Liver (tissue), 9 donors: Measurements from ENCODE around the gene GATB. TPM values are rescaled to one million over a fixed set of nuclear protein-coding genes. Genes with fewer than 3 reads are reported as not detected.

Source experiments
- DNase-seq: peaks from one replicate; pipeline ENCODE4 v3.0.0-alpha.2; 2017; ENCODE audit warnings: low spot score
- H3K27ac ChIP-seq, 2 donors: one replicate each; pipeline ENCODE4 v1.7.0; 2013; ENCODE audit warnings: inconsistent platforms in 2 of 2, low read length in 2 of 2, control low read depth in 1 of 2, low read depth in 1 of 2, mild to moderate bottlenecking in 1 of 2
- H3K27me3 ChIP-seq, 4 donors: one replicate each; pipeline versions ENCODE4 v1.6.1 to v1.7.0; 2013; ENCODE audit warnings: low read length in 3 of 4, inconsistent platforms in 1 of 4, mild to moderate bottlenecking in 1 of 4, moderate library complexity in 1 of 4; ENCODE audit not compliant: control insufficient read depth in 4 of 4, insufficient read depth in 4 of 4
- H3K36me3 ChIP-seq, 4 donors: one replicate each; pipeline versions ENCODE4 v1.6.1 to v1.7.0; 2013; ENCODE audit warnings: low read length in 3 of 4, mild to moderate bottlenecking in 3 of 4, low read depth in 1 of 4, moderate library complexity in 1 of 4; ENCODE audit not compliant: control insufficient read depth in 4 of 4, insufficient read depth in 3 of 4
- H3K4me1 ChIP-seq, 4 donors: one replicate each; pipeline versions ENCODE4 v1.6.1 to v1.7.0; 2013; ENCODE audit warnings: low read length in 3 of 4, mild to moderate bottlenecking in 3 of 4, moderate library complexity in 1 of 4; ENCODE audit not compliant: control insufficient read depth in 4 of 4, insufficient read depth in 4 of 4
- H3K4me3 ChIP-seq, 3 donors: one replicate each; pipeline versions ENCODE4 v1.6.1 to v1.7.0; 2013; ENCODE audit warnings: low read length in 3 of 3, control low read depth in 1 of 3, low read depth in 1 of 3, mild to moderate bottlenecking in 1 of 3
- H3K9ac ChIP-seq, 2 donors: one replicate each; pipeline ENCODE4 v1.7.0; 2013; ENCODE audit warnings: low read length in 2 of 2, mild to moderate bottlenecking in 2 of 2, moderate library complexity in 2 of 2, control low read depth in 1 of 2, low read depth in 1 of 2
- H3K9me3 ChIP-seq, 4 donors: one replicate each; pipeline versions ENCODE4 v1.6.1 to v1.7.0; 2013; ENCODE audit warnings: low read length in 3 of 4; ENCODE audit not compliant: control insufficient read depth in 4 of 4
- EGR1 ChIP-seq, 2 donors: IDR thresholded peaks; 2 replicates each; pipeline ENCODE4 v1.6.1; 2016 to 2018; ENCODE audit warnings: antibody characterized with exemption in 2 of 2, low read depth in 2 of 2
- FOXA1 ChIP-seq: IDR thresholded peaks from 2 replicates; pipeline ENCODE4 v1.6.1; 2016; ENCODE audit warnings: antibody characterized with exemption
- FOXA2 ChIP-seq: IDR thresholded peaks from 2 replicates; pipeline ENCODE4 v1.6.1; 2016; ENCODE audit warnings: antibody characterized with exemption
- GABPA ChIP-seq, 2 donors: IDR thresholded peaks in 1 of 2; conservative IDR thresholded peaks in 1 of 2; 2 replicates each; pipeline ENCODE4 v1.6.1; 2016; ENCODE audit warnings: antibody characterized with exemption in 2 of 2, mild to moderate bottlenecking in 1 of 2, moderate library complexity in 1 of 2
- HNF4A ChIP-seq, 2 donors: conservative IDR thresholded peaks; 2 replicates each; pipeline ENCODE4 v1.6.1; 2016; ENCODE audit warnings: antibody characterized with exemption in 2 of 2, mild to moderate bottlenecking in 2 of 2
- HNF4G ChIP-seq: IDR thresholded peaks from 2 replicates; pipeline ENCODE4 v1.6.1; 2016; ENCODE audit warnings: antibody characterized with exemption
- NR2F2 ChIP-seq: IDR thresholded peaks from 2 replicates; pipeline ENCODE4 v1.6.1; 2016; ENCODE audit warnings: antibody characterized with exemption
- RAD21 ChIP-seq, 2 donors: IDR thresholded peaks; 2 replicates each; pipeline ENCODE4 v1.6.1; 2016; ENCODE audit warnings: antibody characterized with exemption in 2 of 2, mild to moderate bottlenecking in 2 of 2
- RXRA ChIP-seq, 2 donors: IDR thresholded peaks; 2 replicates each; pipeline ENCODE4 v1.6.1; 2017 to 2018; ENCODE audit warnings: antibody characterized with exemption in 2 of 2, mild to moderate bottlenecking in 1 of 2
- SP1 ChIP-seq: IDR thresholded peaks from 2 replicates; pipeline ENCODE4 v1.6.1; 2018; ENCODE audit warnings: antibody characterized with exemption, mild to moderate bottlenecking
- TAF1 ChIP-seq: conservative IDR thresholded peaks from 2 replicates; pipeline ENCODE4 v1.6.1; 2016; ENCODE audit warnings: antibody characterized with exemption, mild to moderate bottlenecking
- YY1 ChIP-seq: IDR thresholded peaks from 2 replicates; pipeline ENCODE4 v1.6.1; 2016; ENCODE audit warnings: antibody characterized with exemption, mild to moderate bottlenecking
- WGBS: extraction: QIAGEN DNeasy Blood & Tissue Kit; methylation state at CpG from one replicate; pipeline ENCODE4 v1.1.7; 2013; 5-methylcytosine and 5-hydroxymethylcytosine counted together
- polyA plus RNA-seq, 2 donors: library from polyadenylated mRNA; stranded (reverse) in 1 of 2; unstranded in 1 of 2; fragments of 200-250 nt in 1 of 2; fragments of >200 nt in 1 of 2; fragmentation: Nextera tagmentation in 1 of 2; extraction: Ambion mirVana in 1 of 2; gene quantifications; one replicate each; pipeline versions ENCODE4 v1.2.1 to v1.2.3, GENCODE V29; 2013 to 2015
- total RNA-seq, 2 donors: library from RNA; depleted of rRNA; stranded (reverse); fragments of >200 nt; gene quantifications; one replicate each; pipeline ENCODE4 v1.2.3, GENCODE V29; 2014
- TF ChIP-seq, protein P1 (sequence below): fragments of 150-350 bp; IDR thresholded peaks from 2 replicates; pipeline ENCODE4 v1.5.1; 2017; ENCODE audit warnings: improper control_type of control experiment, low read depth, low read length; ENCODE audit not compliant: missing input control
- TF ChIP-seq, protein P2 (sequence below): IDR thresholded peaks from 2 replicates; pipeline ENCODE4 v1.6.1; 2016; ENCODE audit warnings: antibody characterized with exemption, mild to moderate bottlenecking
- TF ChIP-seq, protein P3 (sequence below): IDR thresholded peaks from 2 replicates; pipeline ENCODE4 v1.6.1; 2016; ENCODE audit warnings: antibody characterized with exemption
- TF ChIP-seq, protein P4 (sequence below): IDR thresholded peaks from 2 replicates; pipeline ENCODE4 v1.6.1; 2016; ENCODE audit warnings: antibody characterized with exemption
- donor health status: healthy.
- donor health status: healthy.
- donor health status: healthy.
- donor health status: healthy.
- donor health status: healthy.

GATB gene
- total and polyA plus RNA-seq, 4 donors: 10.4 to 17.3 (median 12.5) TPM

DNA sequence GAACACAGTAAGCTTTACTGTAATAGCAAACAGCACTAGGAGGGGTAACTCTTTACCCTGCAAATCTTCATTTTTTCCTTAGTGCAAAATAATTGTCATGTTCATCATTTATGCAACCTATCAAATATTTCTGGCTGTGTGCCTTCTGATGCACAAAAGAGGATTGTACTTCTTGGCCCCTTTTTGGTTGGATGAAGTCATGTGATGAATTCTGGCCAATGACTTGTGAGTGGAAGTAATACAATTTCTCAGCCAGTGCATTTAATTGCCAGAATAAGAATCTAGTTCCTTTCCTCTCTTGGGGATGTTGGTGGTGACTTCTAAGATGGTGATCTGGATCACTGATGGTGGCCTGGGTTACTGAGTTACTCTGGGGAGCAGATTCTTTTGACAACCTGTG lies 37.0 kb upstream of the GATB start:
- Histone ChIP-seq H3K9ac (no peak overlapping the region), H3K4me3 (no peak overlapping the region), H3K27ac (no peak overlapping the region), H3K4me1 (peaks cover 0 to 15% (median 8%) of the 10 kb centered on the region in 4 donors), H3K9me3 (no peaks in the 10 kb centered on the region), H3K36me3 (no peaks in the 10 kb centered on the region), H3K27me3 (no peaks in the 10 kb centered on the region)
- no peak for DNase-seq
- TF ChIP-seq FOXA1: no peak

DNA sequence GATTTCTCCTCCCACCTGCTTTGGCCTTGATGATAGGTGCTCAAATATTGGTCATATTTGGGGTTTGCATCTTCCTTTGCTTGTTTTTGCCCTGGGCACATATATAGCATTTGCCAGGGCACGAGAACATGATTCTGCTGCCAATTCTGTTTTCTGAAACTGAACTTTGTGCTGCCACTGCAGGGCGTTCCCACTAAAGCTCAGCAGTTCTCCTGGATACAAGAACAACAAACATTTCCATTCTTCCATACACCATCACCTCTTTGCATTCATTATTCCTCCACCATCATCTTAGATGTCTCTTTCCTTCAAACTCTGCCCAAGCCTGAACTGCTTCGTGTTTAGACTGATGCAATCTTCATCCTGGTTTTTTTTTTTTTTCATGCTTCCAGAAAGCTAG lies 36.3 kb upstream of the GATB start:
- TF ChIP-seq YY1: peak; percentile 73
- peak in 1 of 2 donors; percentile 50 for TF ChIP-seq RXRA (IDR thresholded peaks at IDR 0.05)
- TF ChIP-seq, protein P1, sequence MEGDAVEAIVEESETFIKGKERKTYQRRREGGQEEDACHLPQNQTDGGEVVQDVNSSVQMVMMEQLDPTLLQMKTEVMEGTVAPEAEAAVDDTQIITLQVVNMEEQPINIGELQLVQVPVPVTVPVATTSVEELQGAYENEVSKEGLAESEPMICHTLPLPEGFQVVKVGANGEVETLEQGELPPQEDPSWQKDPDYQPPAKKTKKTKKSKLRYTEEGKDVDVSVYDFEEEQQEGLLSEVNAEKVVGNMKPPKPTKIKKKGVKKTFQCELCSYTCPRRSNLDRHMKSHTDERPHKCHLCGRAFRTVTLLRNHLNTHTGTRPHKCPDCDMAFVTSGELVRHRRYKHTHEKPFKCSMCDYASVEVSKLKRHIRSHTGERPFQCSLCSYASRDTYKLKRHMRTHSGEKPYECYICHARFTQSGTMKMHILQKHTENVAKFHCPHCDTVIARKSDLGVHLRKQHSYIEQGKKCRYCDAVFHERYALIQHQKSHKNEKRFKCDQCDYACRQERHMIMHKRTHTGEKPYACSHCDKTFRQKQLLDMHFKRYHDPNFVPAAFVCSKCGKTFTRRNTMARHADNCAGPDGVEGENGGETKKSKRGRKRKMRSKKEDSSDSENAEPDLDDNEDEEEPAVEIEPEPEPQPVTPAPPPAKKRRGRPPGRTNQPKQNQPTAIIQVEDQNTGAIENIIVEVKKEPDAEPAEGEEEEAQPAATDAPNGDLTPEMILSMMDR: no peak
- peak; percentile 44 for TF ChIP-seq HNF4G
- peak in 1 of 2 donors; percentile 10 for TF ChIP-seq GABPA (IDR thresholded peaks at IDR 0.05 in 1 of 2, conservative IDR thresholded peaks at IDR 0.05 in 1 of 2)
- TF ChIP-seq RAD21 (IDR thresholded peaks at IDR 0.05): peak; percentile 15 to 22
- TF ChIP-seq FOXA2: peak; percentile 8
- TF ChIP-seq, protein P2, sequence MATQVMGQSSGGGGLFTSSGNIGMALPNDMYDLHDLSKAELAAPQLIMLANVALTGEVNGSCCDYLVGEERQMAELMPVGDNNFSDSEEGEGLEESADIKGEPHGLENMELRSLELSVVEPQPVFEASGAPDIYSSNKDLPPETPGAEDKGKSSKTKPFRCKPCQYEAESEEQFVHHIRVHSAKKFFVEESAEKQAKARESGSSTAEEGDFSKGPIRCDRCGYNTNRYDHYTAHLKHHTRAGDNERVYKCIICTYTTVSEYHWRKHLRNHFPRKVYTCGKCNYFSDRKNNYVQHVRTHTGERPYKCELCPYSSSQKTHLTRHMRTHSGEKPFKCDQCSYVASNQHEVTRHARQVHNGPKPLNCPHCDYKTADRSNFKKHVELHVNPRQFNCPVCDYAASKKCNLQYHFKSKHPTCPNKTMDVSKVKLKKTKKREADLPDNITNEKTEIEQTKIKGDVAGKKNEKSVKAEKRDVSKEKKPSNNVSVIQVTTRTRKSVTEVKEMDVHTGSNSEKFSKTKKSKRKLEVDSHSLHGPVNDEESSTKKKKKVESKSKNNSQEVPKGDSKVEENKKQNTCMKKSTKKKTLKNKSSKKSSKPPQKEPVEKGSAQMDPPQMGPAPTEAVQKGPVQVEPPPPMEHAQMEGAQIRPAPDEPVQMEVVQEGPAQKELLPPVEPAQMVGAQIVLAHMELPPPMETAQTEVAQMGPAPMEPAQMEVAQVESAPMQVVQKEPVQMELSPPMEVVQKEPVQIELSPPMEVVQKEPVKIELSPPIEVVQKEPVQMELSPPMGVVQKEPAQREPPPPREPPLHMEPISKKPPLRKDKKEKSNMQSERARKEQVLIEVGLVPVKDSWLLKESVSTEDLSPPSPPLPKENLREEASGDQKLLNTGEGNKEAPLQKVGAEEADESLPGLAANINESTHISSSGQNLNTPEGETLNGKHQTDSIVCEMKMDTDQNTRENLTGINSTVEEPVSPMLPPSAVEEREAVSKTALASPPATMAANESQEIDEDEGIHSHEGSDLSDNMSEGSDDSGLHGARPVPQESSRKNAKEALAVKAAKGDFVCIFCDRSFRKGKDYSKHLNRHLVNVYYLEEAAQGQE: no peak
- peak; percentile 74 to 86 for TF ChIP-seq HNF4A (conservative IDR thresholded peaks at IDR 0.05)
- peak; percentile 32 for TF ChIP-seq SP1
- H3K27me3 ChIP-seq: no peaks in the 10 kb centered on the region
- no peak overlapping the region for H3K4me3 ChIP-seq
- H3K27ac ChIP-seq: peak overlapping the region in 1 of 2 donors; percentile 1
- no peak for DNase-seq
- 32% methylated on average over 3 of the region's 3 CpGs for WGBS
- no peaks in the 10 kb centered on the region for H3K36me3 ChIP-seq
- peaks cover 0 to 15% (median 8%) of the 10 kb centered on the region in 4 donors for H3K4me1 ChIP-seq
- no peaks in the 10 kb centered on the region for H3K9me3 ChIP-seq
- H3K9ac ChIP-seq: no peak overlapping the region

GRCh38 chr4:151796106-151796505 lies 35.3 kb upstream of the GATB start:
- WGBS: 82% methylated on average over 3 of the region's 3 CpGs
- H3K9me3 ChIP-seq: no peaks in the 10 kb centered on the region
- H3K4me1 ChIP-seq: peaks cover 0 to 15% (median 8%) of the 10 kb centered on the region in 4 donors
- H3K9ac ChIP-seq: no peak overlapping the region
- no peak overlapping the region for H3K4me3 ChIP-seq
- no peaks in the 10 kb centered on the region for H3K36me3 ChIP-seq
- no peak overlapping the region for H3K27ac ChIP-seq
- no peaks in the 10 kb centered on the region for H3K27me3 ChIP-seq
- DNase-seq: no peak
- TF ChIP-seq SP1 (no peak), GABPA (IDR thresholded peaks at IDR 0.05 in 1 of 2, conservative IDR thresholded peaks at IDR 0.05 in 1 of 2) (no peak), RAD21 (IDR thresholded peaks at IDR 0.05) (no peak), YY1 (no peak), EGR1 (IDR thresholded peaks at IDR 0.05; ENCODE audit: low read depth in 2 of 2) (no peak), NR2F2 (no peak), TAF1 (no peak), RXRA (IDR thresholded peaks at IDR 0.05) (no peak), HNF4A (conservative IDR thresholded peaks at IDR 0.05) (no peak), FOXA2 (no peak)
- TF ChIP-seq, protein P2: no peak
- TF ChIP-seq, protein P3, sequence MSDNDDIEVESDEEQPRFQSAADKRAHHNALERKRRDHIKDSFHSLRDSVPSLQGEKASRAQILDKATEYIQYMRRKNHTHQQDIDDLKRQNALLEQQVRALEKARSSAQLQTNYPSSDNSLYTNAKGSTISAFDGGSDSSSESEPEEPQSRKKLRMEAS: no peak
- TF ChIP-seq, protein P1: no peak
- TF ChIP-seq, protein P4, sequence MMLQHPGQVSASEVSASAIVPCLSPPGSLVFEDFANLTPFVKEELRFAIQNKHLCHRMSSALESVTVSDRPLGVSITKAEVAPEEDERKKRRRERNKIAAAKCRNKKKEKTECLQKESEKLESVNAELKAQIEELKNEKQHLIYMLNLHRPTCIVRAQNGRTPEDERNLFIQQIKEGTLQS: no peak
